ENCODE results near the gene EDNRB. TPM values are rescaled to one million over a fixed set of nuclear protein-coding genes. Genes with fewer than 3 reads are reported as not detected.

The EDNRB gene
- total RNA-seq (34.6 and 37.2 TPM in 2 replicates), polyA plus RNA-seq (16.9 and 18.3 TPM in 2 replicates)

- Histone ChIP-seq H3K4me3 (peak within 1 kb of the TSS; percentile 73), H3K9me3 (ENCODE audit: low read depth) (no peaks in the 10 kb centered on the region), H3K27ac (no peak within 1 kb of the TSS), H3K79me2 (no peaks in the 10 kb centered on the region), H3K36me3 (replicated peaks; ENCODE audit: insufficient read depth, low read depth) (no peaks in the 10 kb centered on the region), H4K20me1 (ENCODE audit: insufficient read depth, poor library complexity, severe bottlenecking) (no peaks in the 10 kb centered on the region), H3K27me3 (peaks cover 12% of the 10 kb centered on the region), H3K4me1 (ENCODE audit: insufficient read depth) (no peaks in the 10 kb centered on the region), H3K9me2 (replicated peaks; ENCODE audit: insufficient read depth) (no peaks in the 10 kb centered on the region), H3K4me2 (peak within 1 kb of the TSS; percentile 95), H2AFZ (peak within 1 kb of the TSS; percentile 76)
- TF ChIP-seq CTCF (IDR thresholded peaks at IDR 0.05; ENCODE audit: poor library complexity) (peak; percentile 22), EZH2phosphoT487 (IDR thresholded peaks at IDR 0.05; ENCODE audit: low read depth, severe bottlenecking, unreplicated experiment) (no peak), EZH2 (IDR thresholded peaks at IDR 0.05; ENCODE audit: borderline replicate concordance) (no peak)
- WGBS (ENCODE audit: low lambda C conversion rate, missing lambda C conversion rate), result 5% methylated on average over 60 of the region's 60 CpGs
- DNase-seq (ENCODE audit: low spot score), result peak; percentile 46
Measured at GRCh38 chr13:77918391-77919245, at the start of gene EDNRB. EDNRB (minus strand) TSS chr13:77918831; CDS start chr13:77918573, 258 bp downstream.

DNA sequence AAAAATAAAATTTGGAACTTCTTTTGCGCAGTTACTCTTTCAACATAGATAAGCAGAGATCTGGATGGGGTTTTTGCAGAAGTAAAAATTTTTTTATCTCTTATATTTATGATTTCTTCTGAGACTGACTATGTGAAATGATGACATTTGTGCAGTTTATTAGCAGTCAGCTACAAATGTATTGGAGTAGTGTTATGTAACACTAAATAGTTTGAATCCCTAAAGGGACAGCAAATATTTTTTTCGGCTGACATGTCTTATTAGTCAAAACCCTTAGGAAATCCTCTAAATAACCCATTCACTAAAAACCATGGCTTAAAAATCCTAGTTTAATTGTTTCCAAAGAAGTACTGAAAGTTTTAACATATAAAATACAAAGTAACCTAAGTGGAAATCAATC lies 48.0 kb upstream of the EDNRB start:
- H3K79me2 ChIP-seq, result no peaks in the 10 kb centered on the region
- H4K20me1 ChIP-seq (ENCODE audit: insufficient read depth, poor library complexity, severe bottlenecking), result no peaks in the 10 kb centered on the region
- WGBS (ENCODE audit: low lambda C conversion rate, missing lambda C conversion rate), result 85% methylated on average over 2 of the region's 2 CpGs
- H3K4me2 ChIP-seq, result no peak overlapping the region
- TF ChIP-seq CTCF (IDR thresholded peaks at IDR 0.05; ENCODE audit: poor library complexity) (no peak), EZH2phosphoT487 (IDR thresholded peaks at IDR 0.05; ENCODE audit: low read depth, severe bottlenecking, unreplicated experiment) (no peak), EZH2 (IDR thresholded peaks at IDR 0.05; ENCODE audit: borderline replicate concordance) (no peak)
- H2AFZ ChIP-seq, result no peak overlapping the region
- H3K4me3 ChIP-seq, result no peak overlapping the region
- H3K9me2 ChIP-seq (replicated peaks; ENCODE audit: insufficient read depth), result no peaks in the 10 kb centered on the region
- no peaks in the 10 kb centered on the region for H3K4me1 ChIP-seq (ENCODE audit: insufficient read depth)
- no peak for DNase-seq (ENCODE audit: low spot score)
- no peaks in the 10 kb centered on the region for H3K9me3 ChIP-seq (ENCODE audit: low read depth)
- no peaks in the 10 kb centered on the region for H3K27me3 ChIP-seq
- H3K36me3 ChIP-seq (replicated peaks; ENCODE audit: insufficient read depth, low read depth), result no peaks in the 10 kb centered on the region
- H3K27ac ChIP-seq, result no peak overlapping the region

GRCh38 chr13:77952737-77953136 lies 34.1 kb upstream of the EDNRB start:
- Histone ChIP-seq H4K20me1 (ENCODE audit: insufficient read depth, poor library complexity, severe bottlenecking) (no peaks in the 10 kb centered on the region), H3K27me3 (no peaks in the 10 kb centered on the region), H3K9me3 (ENCODE audit: low read depth) (no peaks in the 10 kb centered on the region), H2AFZ (no peak overlapping the region), H3K4me2 (no peak overlapping the region), H3K79me2 (no peaks in the 10 kb centered on the region), H3K36me3 (replicated peaks; ENCODE audit: insufficient read depth, low read depth) (no peaks in the 10 kb centered on the region), H3K4me1 (ENCODE audit: insufficient read depth) (no peaks in the 10 kb centered on the region), H3K4me3 (no peak overlapping the region), H3K27ac (no peak overlapping the region), H3K9me2 (replicated peaks; ENCODE audit: insufficient read depth) (no peaks in the 10 kb centered on the region)
- TF ChIP-seq CTCF (IDR thresholded peaks at IDR 0.05; ENCODE audit: poor library complexity) (no peak), EZH2phosphoT487 (IDR thresholded peaks at IDR 0.05; ENCODE audit: low read depth, severe bottlenecking, unreplicated experiment) (no peak), EZH2 (IDR thresholded peaks at IDR 0.05; ENCODE audit: borderline replicate concordance) (no peak)
- WGBS (ENCODE audit: low lambda C conversion rate, missing lambda C conversion rate), result 53% methylated on average over 1 of the region's 1 CpG
- no peak for DNase-seq (ENCODE audit: low spot score)
